ENCODE data around the gene MEIS2.
A peak's percentile ranks its signal among the peaks of the same experiment; 100 is the strongest.

MEIS2 gene

GRCh38 chr15:37100109-37100965, at the start of gene MEIS2:
TSS of gene MEIS2 (minus strand) at chr15:37100549. CDS start at chr15:37099466, 1,083 bp downstream.
- peak; percentile 77 for DNase-seq (ENCODE audit: low spot score)

DNA sequence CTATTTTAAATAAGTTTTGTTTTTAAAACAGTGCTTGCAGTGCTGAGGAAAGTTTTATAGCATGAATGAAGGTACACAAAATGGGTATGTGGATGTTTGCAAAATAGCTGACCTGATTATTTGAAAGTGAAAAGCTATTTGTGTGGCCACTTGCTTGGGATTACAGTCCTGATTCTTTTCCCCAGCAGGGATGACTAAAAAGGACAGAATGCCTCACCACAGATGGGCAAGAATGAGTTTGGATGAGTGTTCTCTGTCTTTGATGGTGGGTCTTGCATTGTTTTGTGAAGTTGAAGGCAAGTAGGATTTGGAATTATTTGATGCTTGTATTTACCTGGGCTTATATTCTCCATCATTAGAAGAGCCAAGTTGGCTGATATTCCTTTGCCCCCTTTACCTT, 48.8 kb upstream of the MEIS2 start:
- DNase-seq (ENCODE audit: low spot score), result no peak

DNA sequence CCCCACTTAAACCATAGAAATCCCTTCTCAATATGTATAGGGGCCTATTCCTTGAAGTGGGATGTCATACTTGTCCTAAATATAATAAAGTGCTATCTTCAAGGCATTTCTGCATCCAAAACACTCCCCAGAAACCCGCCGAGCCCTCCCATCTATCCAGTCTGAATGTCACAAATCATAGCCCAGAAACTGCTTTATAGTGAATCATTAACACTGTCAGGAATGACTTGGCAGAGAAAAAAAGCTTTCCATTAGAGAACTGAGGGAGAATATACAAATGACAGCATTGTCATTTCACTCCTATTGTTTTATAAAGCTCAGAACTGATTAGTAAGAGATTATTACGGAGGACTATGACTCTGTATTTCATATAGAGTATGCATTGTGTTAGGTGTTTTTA, 48.4 kb upstream of the MEIS2 start:
- DNase-seq (ENCODE audit: low spot score), result no peak

DNA sequence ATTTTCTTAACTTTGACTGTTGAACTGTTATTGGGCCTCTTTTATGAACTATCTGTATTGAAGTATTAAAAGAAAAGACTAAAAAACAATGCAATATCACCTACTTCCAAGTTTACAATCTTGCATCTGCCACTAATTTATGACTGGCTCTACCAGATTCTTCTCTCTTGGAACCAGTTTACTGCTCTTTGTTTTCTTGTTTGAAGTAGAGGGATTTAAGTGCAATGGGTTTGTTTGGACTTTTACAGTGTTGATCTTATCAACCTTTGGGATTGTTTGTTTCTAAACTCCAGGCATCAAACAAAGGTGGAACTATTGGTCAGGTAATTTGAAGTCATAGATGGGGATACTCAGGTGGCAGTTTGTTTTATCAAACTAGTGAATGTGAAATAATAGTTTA, 43.0 kb upstream of the MEIS2 start:
- no peak for DNase-seq (ENCODE audit: low spot score)

- no peak for DNase-seq (ENCODE audit: low spot score)
Observed at GRCh38 chr15:37142371-37142770, 42.0 kb upstream of the MEIS2 start.

DNA sequence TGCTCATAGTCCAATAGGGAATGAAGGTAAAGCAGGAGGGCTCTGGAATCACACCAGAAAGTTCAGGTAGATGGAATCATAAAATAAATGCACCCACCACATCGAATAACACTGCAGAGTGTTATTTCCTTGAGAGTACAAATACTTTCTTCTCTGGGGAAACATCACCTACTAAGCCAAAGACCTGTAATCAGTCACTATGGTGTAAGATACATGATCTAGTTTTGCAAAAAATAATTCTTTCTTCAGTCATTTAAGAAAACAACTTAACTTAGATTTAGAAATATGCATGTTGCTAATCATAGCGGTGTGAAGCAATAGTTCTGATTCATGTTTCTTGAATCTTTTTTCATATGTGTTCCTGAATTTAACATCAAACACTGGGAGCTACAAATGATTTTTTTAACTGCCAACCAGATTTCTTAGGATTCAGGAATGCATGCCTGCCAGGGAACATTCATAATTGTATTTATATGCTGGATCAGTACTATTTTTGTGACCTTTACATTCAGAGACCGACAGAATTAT, 40.2 kb upstream of the MEIS2 start:
- no peak for DNase-seq (ENCODE audit: low spot score)

DNA sequence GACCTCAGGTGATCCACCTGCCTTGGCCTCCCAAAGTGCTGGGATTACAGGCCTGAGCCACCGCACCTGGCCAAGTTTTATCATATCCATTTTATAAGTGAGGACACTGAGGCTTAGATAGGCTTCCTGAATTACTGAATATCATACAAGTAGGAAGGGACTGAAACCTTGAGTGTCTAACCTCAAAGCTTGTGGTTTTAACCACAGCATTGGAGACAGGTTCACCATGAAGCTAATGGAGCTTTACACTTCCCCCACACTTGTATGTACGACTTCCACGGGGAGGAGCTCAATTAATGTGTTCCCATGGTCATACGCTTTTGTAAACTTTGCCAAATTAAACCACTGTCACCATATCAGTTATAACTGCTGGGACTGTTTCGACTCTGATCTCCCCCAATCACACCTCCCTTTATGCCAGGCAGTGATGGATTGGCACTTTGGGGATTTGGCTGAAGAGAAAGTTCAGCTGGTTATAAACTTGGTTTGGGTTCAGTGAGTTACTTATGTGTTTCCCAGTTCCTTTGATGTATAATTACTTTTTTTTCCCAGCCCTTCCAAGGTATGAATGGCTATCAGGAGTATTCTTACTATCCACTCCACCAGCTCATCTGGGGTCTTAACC, 38.4 kb upstream of the MEIS2 start:
- no peak for DNase-seq (ENCODE audit: low spot score)

GRCh38 chr15:37137221-37137620, 36.9 kb upstream of the MEIS2 start:
- no peak for DNase-seq (ENCODE audit: low spot score)

DNA sequence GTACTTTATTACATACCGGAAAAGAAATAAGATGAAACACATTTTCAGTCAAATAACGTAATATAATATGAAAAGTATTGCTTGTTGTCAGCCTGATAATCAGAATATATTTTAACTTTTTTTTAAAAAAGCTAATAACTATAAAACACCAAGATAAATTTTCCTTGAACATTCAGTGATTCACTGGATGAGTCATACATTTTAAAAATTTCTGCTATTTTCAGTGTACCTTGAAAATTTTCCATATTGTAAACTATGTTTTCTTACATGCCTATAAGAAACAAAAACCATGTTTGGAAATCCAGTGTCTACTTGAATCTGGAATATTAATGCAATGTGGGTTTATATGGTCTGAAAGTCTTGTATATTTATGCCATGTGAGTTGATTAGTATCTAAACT, 36.3 kb upstream of the MEIS2 start:
- no peak for DNase-seq (ENCODE audit: low spot score)

DNA sequence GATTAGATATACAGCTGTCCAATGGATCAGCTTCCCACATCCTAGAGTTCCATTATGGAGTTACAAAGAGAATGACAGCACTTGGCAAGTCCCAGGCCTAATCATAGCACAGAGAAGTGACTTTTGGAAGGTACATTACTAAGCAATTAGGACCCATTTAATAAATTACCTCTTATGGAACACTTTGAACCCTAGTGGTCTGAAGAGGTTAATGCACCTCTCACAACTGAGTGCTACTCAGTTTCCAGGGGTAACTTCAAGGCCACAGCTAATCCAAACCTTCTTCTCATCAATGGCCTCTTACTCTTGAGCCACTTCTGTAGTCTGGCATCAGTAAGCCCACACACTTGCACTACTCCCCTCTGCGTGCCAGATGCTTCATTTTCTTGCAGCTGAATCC, 34.9 kb upstream of the MEIS2 start:
- peak; percentile 33 for DNase-seq (ENCODE audit: low spot score)

GRCh38 chr15:37134699-37135131, 34.4 kb upstream of the MEIS2 start:
- peak; percentile 34 for DNase-seq (ENCODE audit: low spot score)

GRCh38 chr15:37134244-37134643, 33.9 kb upstream of the MEIS2 start:
- no peak for DNase-seq (ENCODE audit: low spot score)

DNA sequence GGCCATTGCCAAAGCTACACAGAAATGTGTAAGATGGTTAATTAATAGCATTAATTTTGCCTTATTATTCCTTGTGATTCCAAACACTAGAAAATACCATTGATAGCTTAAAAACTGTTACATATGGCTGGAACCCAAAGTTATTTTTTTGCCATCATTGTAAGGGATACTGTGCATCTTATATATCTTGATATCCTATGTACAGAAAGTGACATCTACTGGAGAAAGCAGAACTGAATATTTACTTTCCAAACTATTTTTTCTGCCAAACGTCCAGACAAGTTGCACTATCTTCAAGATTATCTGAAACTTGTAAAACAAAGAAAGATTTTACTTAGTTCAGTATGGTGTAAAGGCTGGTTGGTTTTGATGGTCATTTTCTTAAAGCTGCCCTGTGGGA, 33.3 kb upstream of the MEIS2 start:
- DNase-seq (ENCODE audit: low spot score), result no peak

DNA sequence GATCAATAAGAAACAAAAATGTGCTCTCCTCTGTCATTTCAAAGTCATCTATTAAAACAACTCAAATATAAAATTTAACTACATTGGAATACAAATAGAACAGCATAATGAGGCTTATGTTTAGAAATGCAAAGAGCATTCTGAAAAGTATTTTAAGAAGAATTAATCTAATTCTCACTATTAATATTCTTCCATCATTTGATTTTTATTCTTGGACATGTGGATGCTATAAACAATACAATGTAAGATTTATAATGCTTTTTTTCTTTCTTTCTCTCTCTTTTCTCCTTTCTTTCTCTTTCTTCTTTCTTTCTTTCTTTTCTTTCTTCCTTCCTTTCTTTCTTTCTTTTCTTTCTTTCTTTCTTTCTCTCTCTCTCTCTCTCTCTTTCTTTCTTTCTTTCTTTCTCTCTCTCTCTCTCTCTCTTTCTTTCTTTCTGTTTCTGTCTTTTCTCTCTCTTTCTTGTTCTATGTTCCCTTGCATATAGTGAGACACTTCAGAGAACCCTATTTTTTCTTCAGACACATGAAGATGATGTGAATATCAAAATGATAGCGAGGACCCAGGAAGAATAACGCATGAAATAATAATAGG, 32.6 kb upstream of the MEIS2 start:
- DNase-seq (ENCODE audit: low spot score), result no peak

- DNase-seq (ENCODE audit: low spot score), result no peak
Observed at GRCh38 chr15:37131621-37132020, 31.3 kb upstream of the MEIS2 start.

DNA sequence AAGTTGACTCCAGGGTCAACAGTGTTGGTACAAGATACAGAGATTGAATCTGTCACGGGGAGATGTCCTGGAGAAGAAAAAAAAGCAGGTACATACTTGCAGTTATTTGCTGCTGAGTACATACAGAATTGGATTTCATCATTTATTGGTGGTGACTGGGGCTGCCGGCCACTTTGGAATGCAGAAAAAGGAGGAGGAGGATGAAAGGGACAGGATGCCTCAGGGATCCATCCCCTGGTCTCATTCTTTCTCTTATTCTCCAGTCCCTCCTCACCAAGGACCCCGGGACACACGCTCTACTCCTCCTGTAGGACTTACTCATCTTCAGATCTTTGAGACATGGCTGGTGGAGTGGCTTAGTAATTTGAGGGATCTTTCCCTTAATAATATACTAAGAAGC, 30.0 kb upstream of the MEIS2 start:
- no peak for DNase-seq (ENCODE audit: low spot score)

DNA sequence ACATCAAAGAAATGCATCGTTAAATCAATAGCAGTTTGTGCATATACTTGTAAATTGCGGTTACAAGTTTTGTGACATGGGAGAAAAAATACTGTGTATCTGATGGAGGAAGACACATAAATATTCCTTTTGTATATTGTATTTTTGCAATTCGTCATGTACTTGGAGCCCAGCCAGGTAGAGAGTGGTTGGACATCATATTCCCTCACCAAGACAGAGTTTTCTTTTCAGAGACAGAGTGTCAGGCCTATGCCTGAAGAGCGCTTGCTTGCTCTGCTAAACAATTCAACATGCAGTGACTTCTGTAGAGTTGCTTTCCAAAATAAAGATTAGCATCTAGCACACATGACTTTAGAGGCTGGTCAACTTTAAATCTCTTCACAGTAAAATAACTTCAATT, 24.8 kb upstream of the MEIS2 start:
- DNase-seq (ENCODE audit: low spot score), result no peak

- no peak for DNase-seq (ENCODE audit: low spot score)
Observed at GRCh38 chr15:37124331-37124730, 24.0 kb upstream of the MEIS2 start.

DNA sequence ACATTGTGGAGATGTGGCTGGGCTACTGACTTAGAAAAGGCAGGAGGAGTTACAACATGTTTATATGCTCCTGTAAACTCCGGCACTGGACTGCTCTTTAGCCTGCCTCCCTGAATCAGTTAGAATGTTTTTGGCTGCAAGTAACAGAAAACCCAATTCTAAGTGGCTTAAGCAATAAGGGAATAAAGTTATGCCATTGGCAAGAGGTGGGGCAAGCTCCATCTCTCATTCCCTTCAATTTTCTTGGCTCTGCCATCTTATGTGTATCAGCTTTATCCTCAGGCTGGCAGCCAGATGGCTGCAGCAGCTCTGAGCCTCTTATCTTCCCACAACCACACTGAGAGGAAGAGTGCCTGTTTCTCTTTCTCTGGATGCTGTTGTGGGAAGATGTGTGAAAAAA, 22.4 kb upstream of the MEIS2 start:
- DNase-seq (ENCODE audit: low spot score), result peak; percentile 39

DNA sequence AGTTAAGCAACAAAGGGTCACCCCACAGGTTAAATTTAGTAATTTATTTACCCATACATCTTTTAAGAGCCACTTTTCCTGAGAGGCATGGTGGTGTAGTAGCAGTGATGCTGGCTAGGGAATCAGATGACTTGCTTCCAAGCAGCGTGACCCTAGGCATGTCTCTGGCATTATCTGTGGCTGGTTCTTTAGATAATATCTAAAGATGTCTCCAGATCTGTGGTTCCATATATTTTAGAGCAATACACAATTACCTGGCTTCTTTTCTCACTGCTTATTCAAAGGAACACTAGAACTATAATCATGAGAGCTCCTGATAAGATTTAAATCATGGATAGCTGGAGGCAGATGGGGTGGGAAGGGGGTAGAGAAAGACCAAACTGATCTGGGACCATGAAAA, 21.1 kb upstream of the MEIS2 start:
- DNase-seq (ENCODE audit: low spot score), result no peak

DNA sequence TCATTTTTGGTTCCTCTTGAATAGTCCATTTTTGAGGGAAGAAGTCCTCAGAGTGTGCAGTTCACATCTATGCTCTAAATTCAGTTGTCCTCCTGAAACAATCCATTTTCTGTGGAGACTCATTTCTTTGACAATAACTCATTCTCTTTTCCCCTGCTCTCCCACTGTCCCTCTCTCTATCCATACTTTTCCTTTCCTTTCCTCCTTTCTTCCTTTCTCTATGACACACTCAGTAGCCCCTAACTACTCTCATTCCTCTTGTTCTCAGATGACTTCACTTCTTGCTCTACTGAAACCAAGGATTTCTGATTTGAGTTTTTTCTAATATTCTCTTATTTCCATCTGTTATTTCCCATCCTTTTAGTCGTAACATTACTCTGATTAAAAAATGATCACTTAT, 16.7 kb upstream of the MEIS2 start:
- no peak for DNase-seq (ENCODE audit: low spot score)

- DNase-seq (ENCODE audit: low spot score), result no peak
Observed at GRCh38 chr15:37115538-37115937, 15.2 kb upstream of the MEIS2 start.

All from D341Med (cell line).